ENCODE results near the gene PSIP1.

PSIP1 gene

GRCh38 chr9:15509931-15510788 is 610 bp downstream of the PSIP1 start (continued):
- no peak for TF ChIP-seq ZNF26 (tag by site-specific recombination; IDR thresholded peaks at IDR 0.05)
- no peak for TF ChIP-seq ZNF404 (tag by site-specific recombination; IDR thresholded peaks at IDR 0.05)
- TF ChIP-seq ZNF221 (tag by site-specific recombination; IDR thresholded peaks at IDR 0.05; ENCODE audit: borderline replicate concordance), result no peak
- TF ChIP-seq, protein P1, sequence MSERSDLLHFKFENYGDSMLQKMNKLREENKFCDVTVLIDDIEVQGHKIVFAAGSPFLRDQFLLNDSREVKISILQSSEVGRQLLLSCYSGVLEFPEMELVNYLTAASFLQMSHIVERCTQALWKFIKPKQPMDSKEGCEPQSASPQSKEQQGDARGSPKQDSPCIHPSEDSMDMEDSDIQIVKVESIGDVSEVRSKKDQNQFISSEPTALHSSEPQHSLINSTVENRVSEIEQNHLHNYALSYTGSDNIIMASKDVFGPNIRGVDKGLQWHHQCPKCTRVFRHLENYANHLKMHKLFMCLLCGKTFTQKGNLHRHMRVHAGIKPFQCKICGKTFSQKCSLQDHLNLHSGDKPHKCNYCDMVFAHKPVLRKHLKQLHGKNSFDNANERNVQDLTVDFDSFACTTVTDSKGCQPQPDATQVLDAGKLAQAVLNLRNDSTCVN (tag by site-specific recombination; optimal IDR thresholded peaks at IDR 0.05), result peak; percentile 28
- TF ChIP-seq ZBTB1 (tag by site-specific recombination; IDR thresholded peaks at IDR 0.05), result no peak
- no peak for TF ChIP-seq ZNF660 (tag by site-specific recombination; IDR thresholded peaks at IDR 0.05)
- TF ChIP-seq ZNF791 (tag by site-specific recombination; IDR thresholded peaks at IDR 0.05), result no peak
- TF ChIP-seq ZNF335 (tag by site-specific recombination; conservative IDR thresholded peaks at IDR 0.05), result 0 out of 2 replicates have a peak, but pooled peaks have one; percentile 34
- no peak for TF ChIP-seq GLI2 (tag by site-specific recombination; IDR thresholded peaks at IDR 0.05; ENCODE audit: borderline replicate concordance, low read depth)
- no peak for TF ChIP-seq MYNN (tag by site-specific recombination; IDR thresholded peaks at IDR 0.05; ENCODE audit: borderline replicate concordance)
- peak; percentile 36; the same call in 1 of the 2 replicates for TF ChIP-seq GLIS2 (tag by site-specific recombination; IDR thresholded peaks at IDR 0.05)
- TF ChIP-seq BCL11A (tag by site-specific recombination; IDR thresholded peaks at IDR 0.05; ENCODE audit: low read depth), result no peak
- no peak for TF ChIP-seq ZNF776 (tag by site-specific recombination; IDR thresholded peaks at IDR 0.05; ENCODE audit: borderline replicate concordance)
- no peak for TF ChIP-seq KLF7 (tag by site-specific recombination; IDR thresholded peaks at IDR 0.05; ENCODE audit: borderline replicate concordance)
- peak; percentile 76 for TF ChIP-seq ZFHX2 (tag by site-specific recombination; conservative IDR thresholded peaks at IDR 0.05)
- TF ChIP-seq ZNF341 (tag by site-specific recombination; IDR thresholded peaks at IDR 0.05; ENCODE audit: low read depth), result peak; percentile 60
- no peak for TF ChIP-seq HOXA7 (CRISPR knock-in tag; IDR thresholded peaks at IDR 0.05; ENCODE audit: borderline replicate concordance)
- peak; percentile 33; the same call in 1 of the 2 replicates for TF ChIP-seq ZNF398 (tag by site-specific recombination; IDR thresholded peaks at IDR 0.05)
- TF ChIP-seq ZNF544 (tag by site-specific recombination; IDR thresholded peaks at IDR 0.05), result no peak
- TF ChIP-seq KLF1 (tag by site-specific recombination; IDR thresholded peaks at IDR 0.05), result no peak
- TF ChIP-seq ZNF18 (tag by site-specific recombination; IDR thresholded peaks at IDR 0.05), result no peak
- TF ChIP-seq ZNF366 (tag by site-specific recombination; conservative IDR thresholded peaks at IDR 0.05), result no peak
- 0 out of 2 replicates have a peak, but pooled peaks have one; percentile 18 for TF ChIP-seq PRDM1 (tag by site-specific recombination; IDR thresholded peaks at IDR 0.05)
